ENCODE data around the gene DUS4L.

DNA sequence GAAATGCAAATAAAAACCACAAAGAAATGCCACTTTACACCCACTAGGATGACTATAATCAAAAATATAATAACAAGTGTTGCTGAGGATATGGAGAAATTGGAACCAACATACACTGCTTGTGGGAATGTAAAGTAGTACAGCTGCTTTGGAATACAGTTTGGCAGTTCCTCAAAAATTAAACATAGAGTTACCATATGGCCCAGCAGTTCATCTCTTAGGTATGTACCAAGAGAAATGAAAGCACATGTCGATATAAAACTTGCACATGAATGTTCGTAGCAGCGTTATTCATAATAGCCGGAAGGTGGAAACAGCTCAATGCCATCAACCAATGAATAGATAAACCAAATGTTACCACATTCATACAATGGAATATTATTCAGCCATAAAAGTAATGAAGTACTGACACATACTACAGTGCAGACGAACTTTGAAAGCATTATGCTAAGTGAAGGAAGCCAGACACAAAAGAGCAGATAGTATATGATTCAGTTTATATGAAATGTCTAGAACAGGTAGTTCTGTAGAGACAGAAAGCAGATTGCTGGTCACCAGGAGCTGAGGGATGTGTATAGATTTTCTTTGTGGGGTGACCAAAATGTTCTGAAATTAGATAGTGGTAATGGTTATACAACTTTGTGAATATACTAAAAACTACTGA lies 28.7 kb downstream of the DUS4L start:
- TF ChIP-seq, protein P1, sequence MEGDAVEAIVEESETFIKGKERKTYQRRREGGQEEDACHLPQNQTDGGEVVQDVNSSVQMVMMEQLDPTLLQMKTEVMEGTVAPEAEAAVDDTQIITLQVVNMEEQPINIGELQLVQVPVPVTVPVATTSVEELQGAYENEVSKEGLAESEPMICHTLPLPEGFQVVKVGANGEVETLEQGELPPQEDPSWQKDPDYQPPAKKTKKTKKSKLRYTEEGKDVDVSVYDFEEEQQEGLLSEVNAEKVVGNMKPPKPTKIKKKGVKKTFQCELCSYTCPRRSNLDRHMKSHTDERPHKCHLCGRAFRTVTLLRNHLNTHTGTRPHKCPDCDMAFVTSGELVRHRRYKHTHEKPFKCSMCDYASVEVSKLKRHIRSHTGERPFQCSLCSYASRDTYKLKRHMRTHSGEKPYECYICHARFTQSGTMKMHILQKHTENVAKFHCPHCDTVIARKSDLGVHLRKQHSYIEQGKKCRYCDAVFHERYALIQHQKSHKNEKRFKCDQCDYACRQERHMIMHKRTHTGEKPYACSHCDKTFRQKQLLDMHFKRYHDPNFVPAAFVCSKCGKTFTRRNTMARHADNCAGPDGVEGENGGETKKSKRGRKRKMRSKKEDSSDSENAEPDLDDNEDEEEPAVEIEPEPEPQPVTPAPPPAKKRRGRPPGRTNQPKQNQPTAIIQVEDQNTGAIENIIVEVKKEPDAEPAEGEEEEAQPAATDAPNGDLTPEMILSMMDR (IDR thresholded peaks at IDR 0.05): no peak
- TF ChIP-seq POLR2AphosphoS5 (IDR thresholded peaks at IDR 0.05): no peak

Data from upper lobe of left lung (tissue), 4 donors.